DMS114 treated with DMSO at 0.1 percent for 48 hours (cell line): ENCODE measurements around the gene ACOXL.
"Not testable (repeated sequence)": the region's sequence is repeated elsewhere in the genome, so short reads cannot be mapped to it uniquely, and the experiment has no call there.

Experiments used
- DNase-seq: peaks from one replicate; lab custom pipeline; 2025; ENCODE audit not compliant: unreplicated experiment; lab: John Stamatoyannopoulos, UW

Gene ACOXL

GRCh38 chr2:110732422-110733413, at the start of gene ACOXL:
Gene ACOXL, plus strand, starts transcription at chr2:110732573. Its CDS starts 35,817 bp downstream, at chr2:110768390.
- no peak for DNase-seq

GRCh38 chr2:110682872-110683271, 49.5 kb upstream of the ACOXL start:
- DNase-seq = no peak

GRCh38 chr2:110687775-110688484, 44.4 kb upstream of the ACOXL start:
- not testable (repeated sequence) for DNase-seq

GRCh38 chr2:110688594-110689091, 43.7 kb upstream of the ACOXL start:
- DNase-seq = no peak

- no peak for DNase-seq
Measured at GRCh38 chr2:110690083-110690965, 42.0 kb upstream of the ACOXL start.

- no peak for DNase-seq
Measured at GRCh38 chr2:110691612-110692258, 40.6 kb upstream of the ACOXL start.

GRCh38 chr2:110695146-110695898, 37.1 kb upstream of the ACOXL start:
- DNase-seq = not testable (repeated sequence)

- DNase-seq = not testable (repeated sequence)
Measured at GRCh38 chr2:110698253-110698652, 34.1 kb upstream of the ACOXL start.

GRCh38 chr2:110702514-110703380, 29.6 kb upstream of the ACOXL start:
- DNase-seq = no peak

GRCh38 chr2:110707386-110707965, 24.9 kb upstream of the ACOXL start:
- DNase-seq = no peak

- no peak for DNase-seq
Measured at GRCh38 chr2:110708455-110708854, 23.9 kb upstream of the ACOXL start.

- no peak for DNase-seq
Measured at GRCh38 chr2:110712737-110713136, 19.6 kb upstream of the ACOXL start.

GRCh38 chr2:110713513-110714362, 18.6 kb upstream of the ACOXL start:
- no peak for DNase-seq

GRCh38 chr2:110714452-110715224, 17.7 kb upstream of the ACOXL start:
- DNase-seq = no peak

GRCh38 chr2:110716959-110717645, 15.3 kb upstream of the ACOXL start:
- no peak for DNase-seq

GRCh38 chr2:110717734-110718133, 14.6 kb upstream of the ACOXL start:
- no peak for DNase-seq
